Thoracic aorta (tissue), 2 donors: Measurements from ENCODE around the gene CIDEB. TPM values are rescaled to one million over a fixed set of nuclear protein-coding genes. Genes with fewer than 3 reads are reported as not detected.

Source experiments
- ATAC-seq: fragments of 150-250 bp; one replicate; pipeline ENCODE4 v1.8.0; 2017; ENCODE audit warnings: low read depth; ENCODE audit not compliant: insufficient number of reproducible peaks, low FRiP score
- DNase-seq: peaks from one replicate; pipeline ENCODE4 v3.0.0-alpha.2; 2020; ENCODE audit warnings: low spot score
- H3K27ac ChIP-seq, 2 donors: fragments of 200-600 bp; sonication (generic); 1 replicate in 1 of 2; 2 replicates in 1 of 2; pipeline ENCODE4 v1.5.1; 2016; ENCODE audit warnings: mild to moderate bottlenecking in 2 of 2, moderate library complexity in 2 of 2
- H3K27me3 ChIP-seq: fragments of 200-600 bp; sonication (generic); replicated peaks from 2 replicates; pipeline ENCODE4 v1.6.0; 2016; ENCODE audit warnings: mild to moderate bottlenecking; ENCODE audit not compliant: insufficient read depth
- H3K36me3 ChIP-seq: fragments of 200-600 bp; sonication (generic); one replicate; pipeline ENCODE4 v1.5.1; 2016
- H3K4me1 ChIP-seq, 2 donors: fragments of 200-600 bp; sonication (generic); 1 replicate in 1 of 2; 2 replicates in 1 of 2; pipeline versions ENCODE4 v1.5.1 to v1.6.0; 2016; ENCODE audit warnings: low read depth in 2 of 2, mild to moderate bottlenecking in 1 of 2; ENCODE audit not compliant: control insufficient read depth in 1 of 2
- H3K4me3 ChIP-seq: fragments of 200-600 bp; sonication (generic); 2 replicates; pipeline ENCODE4 v1.5.1; 2016; ENCODE audit warnings: mild to moderate bottlenecking
- H3K9me3 ChIP-seq: fragments of 200-600 bp; sonication (generic); 2 replicates; pipeline ENCODE4 v1.5.1; 2016
- total RNA-seq, 2 donors: library from RNA; depleted of rRNA; stranded (reverse); fragments of >200 nt; gene quantifications; one replicate each; pipeline versions ENCODE4 v1.1.0 to v1.2.3, GENCODE V29; 2016
- TF ChIP-seq, protein P1 (sequence below): fragments of 200-600 bp; sonication (generic); IDR thresholded peaks from one replicate; pipeline ENCODE4 v1.5.1; 2019; ENCODE audit warnings: antibody characterized with exemption

Gene CIDEB
- total RNA-seq, 2 donors from 2014 or later: 10.9 to 17.3 TPM

- H3K4me3 ChIP-seq: no peak overlapping the region
- TF ChIP-seq, protein P1, sequence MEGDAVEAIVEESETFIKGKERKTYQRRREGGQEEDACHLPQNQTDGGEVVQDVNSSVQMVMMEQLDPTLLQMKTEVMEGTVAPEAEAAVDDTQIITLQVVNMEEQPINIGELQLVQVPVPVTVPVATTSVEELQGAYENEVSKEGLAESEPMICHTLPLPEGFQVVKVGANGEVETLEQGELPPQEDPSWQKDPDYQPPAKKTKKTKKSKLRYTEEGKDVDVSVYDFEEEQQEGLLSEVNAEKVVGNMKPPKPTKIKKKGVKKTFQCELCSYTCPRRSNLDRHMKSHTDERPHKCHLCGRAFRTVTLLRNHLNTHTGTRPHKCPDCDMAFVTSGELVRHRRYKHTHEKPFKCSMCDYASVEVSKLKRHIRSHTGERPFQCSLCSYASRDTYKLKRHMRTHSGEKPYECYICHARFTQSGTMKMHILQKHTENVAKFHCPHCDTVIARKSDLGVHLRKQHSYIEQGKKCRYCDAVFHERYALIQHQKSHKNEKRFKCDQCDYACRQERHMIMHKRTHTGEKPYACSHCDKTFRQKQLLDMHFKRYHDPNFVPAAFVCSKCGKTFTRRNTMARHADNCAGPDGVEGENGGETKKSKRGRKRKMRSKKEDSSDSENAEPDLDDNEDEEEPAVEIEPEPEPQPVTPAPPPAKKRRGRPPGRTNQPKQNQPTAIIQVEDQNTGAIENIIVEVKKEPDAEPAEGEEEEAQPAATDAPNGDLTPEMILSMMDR: no peak
- no peak for DNase-seq
- H3K27me3 ChIP-seq: no peaks in the 10 kb centered on the region
- H3K9me3 ChIP-seq: no peaks in the 10 kb centered on the region
- H3K4me1 ChIP-seq: peaks cover 0 to 8% of the 10 kb centered on the region in 2 donors
- H3K36me3 ChIP-seq: peaks cover 9% of the 10 kb centered on the region
- no peak for ATAC-seq
- no peak overlapping the region for H3K27ac ChIP-seq
These were observed 45.8 kb downstream of the CIDEB start for GRCh38 chr14:24261969-24262327.

- ATAC-seq: no peak
- TF ChIP-seq, protein P1: no peak
- Histone ChIP-seq H3K27ac (no peak overlapping the region), H3K4me3 (no peak overlapping the region), H3K27me3 (no peaks in the 10 kb centered on the region), H3K9me3 (no peaks in the 10 kb centered on the region), H3K4me1 (peaks cover 0 to 8% of the 10 kb centered on the region in 2 donors), H3K36me3 (peaks cover 4% of the 10 kb centered on the region)
- no peak for DNase-seq
These were observed 46.4 kb downstream of the CIDEB start for GRCh38 chr14:24261256-24261968.

DNA sequence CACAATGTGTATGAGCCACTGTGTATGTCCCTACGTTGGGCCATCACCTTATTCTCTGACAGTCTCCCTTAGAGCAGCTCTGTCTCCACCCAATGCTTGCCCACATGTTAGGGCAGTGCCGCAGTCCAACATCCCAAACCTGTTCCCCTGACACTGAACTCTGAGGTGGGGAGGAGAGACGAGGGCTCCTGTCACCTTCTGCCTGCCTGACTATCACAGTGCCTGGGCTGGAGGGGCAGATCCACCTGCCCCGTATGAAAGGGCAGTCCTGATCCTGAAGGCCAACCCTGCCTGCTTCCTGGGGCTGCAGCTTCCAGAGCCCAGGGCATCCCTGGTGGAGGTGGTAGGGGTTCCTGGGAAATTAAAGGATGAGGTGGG is 47.0 kb downstream of the CIDEB start:
- ATAC-seq (no peak), DNase-seq (no peak)
- no peak overlapping the region for H3K4me3 ChIP-seq
- no peaks in the 10 kb centered on the region for H3K9me3 ChIP-seq
- TF ChIP-seq, protein P1: no peak
- H3K36me3 ChIP-seq: no peaks in the 10 kb centered on the region
- no peaks in the 10 kb centered on the region for H3K27me3 ChIP-seq
- no peak overlapping the region for H3K27ac ChIP-seq
- H3K4me1 ChIP-seq: peaks cover 0 to 8% of the 10 kb centered on the region in 2 donors

DNA sequence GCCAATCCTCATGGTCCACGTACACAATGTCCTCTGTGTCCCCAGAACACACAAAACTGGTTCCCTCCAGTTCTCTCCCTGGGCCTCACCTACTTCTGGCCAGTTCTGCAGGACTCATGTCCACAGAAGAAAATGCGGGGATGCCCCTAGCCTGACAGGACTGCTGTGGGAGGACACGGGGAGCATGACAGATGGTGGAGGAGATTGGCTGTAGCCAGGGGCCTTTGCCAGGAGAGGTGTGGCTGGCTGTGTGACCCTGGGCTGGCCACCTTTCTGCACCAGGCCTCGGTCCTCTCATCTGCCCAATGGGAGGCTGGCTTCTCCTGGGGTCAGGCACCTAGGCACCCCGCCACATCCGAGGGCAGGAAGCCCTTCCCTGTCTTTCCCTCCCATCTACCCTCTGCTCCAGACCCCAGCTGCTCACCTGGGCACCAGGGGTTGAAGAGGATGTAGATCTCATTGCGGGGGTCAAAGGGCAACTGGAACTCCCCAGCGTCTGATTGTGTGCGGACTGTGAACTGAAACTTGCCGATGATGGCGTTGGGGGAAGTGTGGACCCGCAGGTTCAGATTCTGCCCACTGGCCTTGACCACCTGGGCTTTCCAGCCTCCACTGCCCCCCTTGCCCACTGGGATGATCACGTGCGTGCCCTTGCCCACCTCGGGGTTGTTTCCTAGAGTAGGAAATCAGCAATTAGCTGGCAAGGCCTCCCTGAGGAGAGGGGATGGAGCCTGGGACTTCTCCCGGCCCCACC is 47.6 kb downstream of the CIDEB start:
- no peak for ATAC-seq
- no peaks in the 10 kb centered on the region for H3K27me3 ChIP-seq
- DNase-seq: no peak

More for the DNA sequence above, 47.6 kb downstream of the CIDEB start:
- Histone ChIP-seq H3K4me3 (no peak overlapping the region), H3K36me3 (no peaks in the 10 kb centered on the region), H3K4me1 (peaks cover 0 to 8% of the 10 kb centered on the region in 2 donors), H3K27ac (no peak overlapping the region), H3K9me3 (no peaks in the 10 kb centered on the region)
- TF ChIP-seq, protein P1: no peak
